HL-60 (cell line): Measurements from ENCODE around the gene LINC00305.

Experiments
- CTCF ChIP-seq: IDR thresholded peaks from one replicate; pipeline ENCODE4 v1.5.1; 2011; ENCODE audit warnings: low read length, control low read depth, inconsistent platforms; ENCODE audit not compliant: insufficient read depth
- GABPA ChIP-seq: IDR thresholded peaks from 2 replicates; pipeline ENCODE4 v1.6.1; 2012; ENCODE audit warnings: low read depth
- REST ChIP-seq: IDR thresholded peaks from 2 replicates; pipeline ENCODE4 v1.6.1; 2012; ENCODE audit warnings: low read depth; ENCODE audit not compliant: insufficient replicate concordance

GRCh38 chr18:64095056-64095455 is 53.8 kb downstream of the LINC00305 start:
- TF ChIP-seq CTCF = no peak
- TF ChIP-seq REST = no peak
- no peak for TF ChIP-seq GABPA
